T follicular helper cell (primary cell): ENCODE results near the gene DCST2.

Experiments used
- DNase-seq: peaks from one replicate; pipeline ENCODE4 v3.0.0-alpha.2; 2020; ENCODE audit warnings: low read depth

Gene DCST2

GRCh38 chr1:155010211-155010918, 23.2 kb downstream of the DCST2 start:
- DNase-seq: no peak

- no peak for DNase-seq
Observed at GRCh38 chr1:155009742-155010141, 23.8 kb downstream of the DCST2 start.

DNA sequence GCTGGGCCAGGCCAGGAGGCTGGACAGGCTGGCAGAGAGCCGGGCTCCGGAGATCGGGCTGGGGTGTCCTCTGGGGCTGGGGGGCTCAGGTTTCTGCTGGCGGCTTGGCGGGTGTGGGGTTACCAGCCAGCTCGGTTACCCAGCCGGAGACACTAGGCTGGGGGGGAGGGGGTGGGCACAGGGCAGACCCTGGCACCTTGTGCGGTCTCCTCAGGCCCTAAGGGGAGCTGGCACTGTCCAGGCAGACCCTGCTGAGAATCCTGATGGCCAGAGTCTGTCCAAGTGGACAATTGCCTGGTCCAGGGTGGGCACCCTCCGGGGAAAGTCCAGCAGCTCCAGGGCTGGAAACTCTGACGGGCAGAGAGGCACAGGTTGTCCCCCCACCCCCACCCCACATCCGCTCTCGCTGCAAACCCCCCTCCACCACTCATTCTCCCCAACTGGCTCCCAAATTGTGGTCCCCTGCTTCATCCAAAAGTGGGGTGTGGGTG, 24.3 kb downstream of the DCST2 start:
- DNase-seq: no peak

GRCh38 chr1:155008015-155008941, 25.3 kb downstream of the DCST2 start:
- no peak for DNase-seq

GRCh38 chr1:155007251-155007828, 26.2 kb downstream of the DCST2 start:
- DNase-seq: no peak

DNA sequence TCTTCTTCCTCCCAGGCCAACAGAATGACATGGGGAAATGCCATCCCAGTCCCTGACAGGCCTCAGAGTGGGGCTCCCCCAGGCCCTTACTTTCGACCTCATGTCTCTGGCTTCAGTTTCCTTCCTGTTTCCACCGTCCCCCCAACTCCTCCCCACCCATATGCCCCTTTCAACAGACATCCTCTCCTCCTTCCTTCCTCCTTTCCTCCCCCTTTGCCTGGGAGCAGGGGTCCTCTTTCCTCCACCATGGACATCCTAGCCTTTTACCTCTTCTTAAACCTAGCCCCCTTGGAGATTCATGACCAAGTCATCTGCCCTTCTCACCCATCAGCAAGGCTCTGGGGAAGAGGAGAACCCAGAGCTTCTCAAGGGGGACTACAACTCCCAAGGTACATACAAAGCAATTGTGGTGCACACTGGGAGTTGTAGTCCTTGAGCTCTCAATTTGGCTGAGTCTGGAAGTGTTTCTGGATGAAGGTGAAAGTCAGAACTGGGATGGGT, 26.9 kb downstream of the DCST2 start:
- no peak for DNase-seq

GRCh38 chr1:155005076-155006011, 28.2 kb downstream of the DCST2 start:
- no peak for DNase-seq

DNA sequence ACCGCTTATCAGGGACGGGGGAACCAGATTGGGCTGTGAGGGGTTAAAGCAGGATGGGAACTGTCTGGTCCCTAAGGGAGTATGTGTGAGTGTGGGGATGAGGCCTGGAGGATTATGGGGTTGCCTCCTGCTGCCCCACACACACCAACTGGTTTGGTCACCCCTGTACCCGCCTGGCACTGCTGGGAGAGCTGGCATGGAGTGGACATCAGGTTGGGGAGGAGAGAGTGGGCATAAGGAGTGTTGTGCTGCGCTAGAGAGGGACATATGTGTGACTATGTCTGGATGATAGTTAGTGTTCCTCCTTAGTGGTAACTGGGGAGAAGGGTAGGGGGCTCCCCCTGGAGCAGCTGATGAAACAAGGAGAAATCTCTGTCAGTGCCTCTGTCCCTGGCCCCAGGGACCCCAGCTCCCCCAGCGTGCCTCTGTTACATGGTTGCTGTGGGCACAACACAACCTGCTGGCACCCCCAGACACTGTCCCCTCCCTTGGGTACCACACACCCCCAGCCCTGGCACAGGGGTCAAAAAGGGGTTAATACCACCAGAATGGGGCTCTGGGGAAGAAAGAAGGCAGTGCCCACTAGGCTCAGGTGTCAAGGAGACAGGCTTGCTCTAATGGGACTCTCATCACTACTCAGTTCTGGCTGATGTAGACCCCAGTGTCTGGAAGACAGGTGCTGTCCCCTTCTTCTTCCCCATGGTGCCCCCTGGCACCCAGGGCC, 29.1 kb downstream of the DCST2 start:
- no peak for DNase-seq

DNA sequence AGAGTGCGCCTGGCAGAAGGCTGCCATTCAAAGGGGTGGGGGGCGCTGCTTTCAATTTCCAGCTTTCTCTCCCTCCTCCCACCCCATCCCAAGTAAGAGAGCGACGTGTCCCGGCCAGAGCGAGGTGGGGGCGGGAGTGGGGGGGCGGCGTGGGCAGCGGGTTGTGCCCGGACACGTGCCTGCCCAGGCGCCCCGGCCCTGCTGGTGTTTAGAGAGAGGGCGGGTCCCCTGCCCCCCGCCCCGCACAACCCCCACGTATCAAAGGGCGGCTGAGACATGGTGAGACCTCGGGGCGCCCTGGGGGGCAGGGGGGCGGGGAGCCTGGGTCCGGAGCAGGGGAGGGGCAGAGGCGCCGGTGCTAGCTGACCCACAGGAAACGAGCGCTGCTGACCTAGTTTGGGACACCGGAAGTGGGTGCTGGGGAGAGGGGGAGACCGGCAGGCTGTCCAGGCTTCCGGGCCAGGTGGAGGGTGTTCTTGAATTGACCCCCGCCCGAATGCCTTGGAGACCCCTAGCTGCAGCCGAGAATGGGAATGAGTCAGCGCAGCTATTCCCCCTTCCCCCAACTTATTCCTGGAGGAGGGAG, 29.7 kb downstream of the DCST2 start:
- DNase-seq: no peak

DNA sequence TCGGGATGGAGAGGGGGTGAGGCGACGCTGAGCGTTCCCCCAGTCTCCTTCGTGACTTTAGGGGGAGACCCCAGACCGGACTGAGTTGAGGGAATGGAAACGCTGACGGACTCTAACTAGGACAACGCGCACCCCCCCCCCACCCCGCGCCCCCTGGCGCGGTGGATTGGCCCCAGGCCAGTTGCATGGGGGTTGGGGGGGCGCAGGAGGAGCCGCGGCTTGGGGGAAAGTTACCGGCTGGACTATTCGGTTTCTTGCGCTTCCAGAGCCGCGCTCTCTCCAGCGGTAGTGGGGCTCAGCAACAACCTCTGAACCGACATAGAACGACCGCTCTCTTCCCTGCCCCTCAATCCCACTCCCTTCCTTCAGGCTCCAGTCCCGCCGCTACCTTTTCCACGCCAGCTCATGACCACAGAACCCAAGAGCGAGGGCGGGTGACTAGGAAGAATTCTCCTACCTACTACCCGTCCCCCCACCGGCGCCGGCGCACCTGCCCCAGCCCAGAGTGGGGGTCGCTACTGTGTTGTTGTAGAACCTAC, 30.3 kb downstream of the DCST2 start:
- no peak for DNase-seq

GRCh38 chr1:155002464-155003226, 30.9 kb downstream of the DCST2 start, which contains the start of gene ZBTB7B:
Gene ZBTB7B (plus strand): TSS chr1:155002802. CDS start chr1:155014661, 11,859 bp downstream.
- DNase-seq: no peak

DNA sequence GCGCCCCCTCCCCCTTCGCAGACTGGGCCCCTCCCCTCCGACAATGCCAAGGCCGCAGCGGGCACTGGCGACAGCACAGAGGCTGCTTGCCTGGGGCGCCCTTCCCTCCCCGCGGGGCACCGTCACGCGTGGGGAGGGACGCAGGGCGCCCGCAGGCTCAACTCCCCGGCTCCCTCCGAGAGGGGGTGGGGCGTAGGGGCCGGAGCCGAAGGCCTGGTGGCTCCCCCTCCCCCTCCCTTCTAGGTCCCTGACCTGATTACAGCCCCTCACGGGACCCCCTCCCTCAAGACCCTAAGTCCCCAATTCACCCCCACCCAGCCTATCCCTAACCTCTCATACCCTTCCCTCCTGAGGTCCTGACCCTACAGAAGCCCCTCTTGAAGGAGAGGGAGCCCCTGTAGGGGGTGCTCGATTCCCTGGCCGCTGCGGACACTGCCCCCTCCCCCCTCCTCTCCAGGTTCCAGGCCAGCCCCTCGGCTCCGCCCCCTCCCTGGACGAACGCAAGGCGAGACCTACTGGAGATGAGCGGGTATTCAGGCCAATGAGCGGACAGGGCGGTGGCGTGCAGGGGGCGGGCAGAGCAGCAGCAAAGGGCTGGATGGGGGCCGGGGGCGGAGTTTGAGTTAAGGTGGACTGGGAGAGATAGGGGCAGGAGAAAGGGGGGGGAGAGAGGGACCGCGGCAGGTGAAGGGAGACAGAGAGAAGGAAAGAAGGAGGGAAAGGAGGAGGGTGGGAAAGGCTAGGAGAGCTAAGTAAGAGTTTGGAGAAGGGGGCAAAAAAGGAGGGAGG, 31.7 kb downstream of the DCST2 start:
- DNase-seq: peak; percentile 96

- DNase-seq: no peak
Observed at GRCh38 chr1:155001425-155001674, 32.2 kb downstream of the DCST2 start.

DNA sequence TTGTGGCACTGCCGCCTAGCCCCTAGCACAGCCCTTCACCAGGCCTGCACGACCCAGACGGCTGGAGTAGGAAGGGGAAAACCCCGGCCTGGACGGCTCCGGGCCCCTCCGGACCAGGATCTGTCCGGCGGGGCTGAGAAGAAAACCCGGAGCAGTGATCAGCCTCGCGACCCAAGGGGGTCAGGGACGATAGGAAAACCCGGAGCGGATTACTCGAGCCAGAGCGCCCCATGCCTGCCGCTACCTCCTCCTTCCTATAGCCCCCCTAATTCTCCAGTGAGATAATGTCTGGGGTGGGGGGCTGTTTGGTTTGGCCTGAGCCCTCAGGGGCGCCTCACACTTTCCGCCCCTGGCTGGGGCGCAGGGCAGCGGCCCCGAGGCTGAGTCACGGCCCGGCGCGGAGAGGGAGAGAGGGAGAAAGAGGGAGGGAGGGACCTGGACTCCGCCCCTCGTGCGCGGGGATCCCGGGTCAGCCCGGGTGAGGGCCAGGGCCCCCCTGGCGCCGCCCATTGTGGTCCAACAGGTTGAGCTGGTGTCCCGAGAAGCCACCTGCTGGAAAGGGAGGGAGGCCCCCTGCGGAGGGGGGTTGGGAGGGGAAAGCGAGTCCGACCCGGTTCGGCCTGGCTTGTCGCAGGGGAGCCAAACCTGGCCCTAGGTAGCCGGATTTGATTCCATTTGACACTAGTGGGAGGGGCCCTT, 32.7 kb downstream of the DCST2 start:
- DNase-seq: peak; percentile 72

- DNase-seq: no peak
Observed at GRCh38 chr1:155000411-155000725, 33.2 kb downstream of the DCST2 start.

DNA sequence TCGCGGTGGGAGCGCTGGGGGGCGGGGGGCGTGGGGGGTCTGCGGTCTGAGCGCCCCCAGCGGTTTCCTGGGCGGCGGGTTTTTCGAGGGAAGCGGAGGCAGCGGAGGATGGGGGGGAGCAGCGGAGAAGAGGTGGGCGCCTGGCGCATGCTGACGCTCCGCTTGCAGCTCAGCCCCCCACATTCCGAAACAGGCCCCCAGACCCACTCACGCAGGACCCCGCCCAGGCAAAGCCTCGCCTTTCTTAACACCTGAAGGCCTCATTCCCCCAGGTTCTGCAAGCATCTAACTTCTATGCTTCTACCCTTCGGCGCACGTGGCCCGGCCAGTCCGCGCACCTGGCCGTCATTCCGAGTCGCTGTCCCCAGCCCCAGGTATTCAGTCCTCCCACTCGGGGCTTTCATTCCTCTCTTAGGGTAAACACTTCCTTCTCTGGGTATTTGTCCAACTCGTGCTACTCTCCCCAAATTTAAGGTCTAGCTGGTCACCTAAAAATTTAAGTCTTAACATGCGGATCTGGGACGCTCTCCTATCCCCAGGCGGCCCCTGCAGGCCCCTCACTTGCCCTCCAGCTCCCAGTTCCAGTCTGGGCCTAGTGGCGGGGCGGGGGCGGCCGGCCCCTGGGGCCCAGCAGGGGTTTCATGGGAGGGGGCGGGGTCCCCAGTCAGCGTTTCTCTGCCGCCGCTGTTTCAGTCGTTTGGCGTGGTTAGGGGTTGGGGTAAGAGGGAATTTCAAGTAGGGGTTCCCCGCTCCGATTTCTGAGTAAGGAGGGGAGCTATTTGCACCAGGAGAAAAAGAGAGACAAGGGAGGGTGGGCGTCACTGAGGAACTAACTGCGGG, 33.8 kb downstream of the DCST2 start:
- DNase-seq: no peak
